Spleen (tissue), 11 donors: ENCODE measurements around the gene MOB2. TPM values are rescaled to one million over a fixed set of nuclear protein-coding genes. Genes with fewer than 3 reads are reported as not detected.

Experiments
- DNase-seq: peaks from one replicate; pipeline ENCODE4 v3.0.0-alpha.2; 2020
- H3K27ac ChIP-seq, 8 donors: fragments of 200-600 bp; sonication (generic) in 7 of 8; 1 replicate in 4 of 8; 2 replicates in 4 of 8; pipeline versions ENCODE4 v1.5.0 to v1.8.0; 2016 to 2021; ENCODE audit warnings: inconsistent platforms in 4 of 8, mild to moderate bottlenecking in 4 of 8, moderate library complexity in 1 of 8
- H3K27me3 ChIP-seq, 7 donors: fragments of 200-600 bp; sonication (generic) in 6 of 7; replicated peaks in 1 of 7; 1 replicate in 4 of 7; 2 replicates in 3 of 7; pipeline versions ENCODE4 v1.5.0 to v1.8.0; 2016 to 2021; ENCODE audit warnings: inconsistent platforms in 3 of 7, mild to moderate bottlenecking in 1 of 7
- H3K36me3 ChIP-seq, 6 donors: fragments of 200-600 bp; sonication (generic) in 5 of 6; 1 replicate in 4 of 6; 2 replicates in 2 of 6; pipeline versions ENCODE4 v1.5.0 to v1.8.0; 2016 to 2021; ENCODE audit warnings: inconsistent platforms in 2 of 6
- H3K4me1 ChIP-seq, 6 donors: fragments of 200-600 bp; sonication (generic) in 5 of 6; 1 replicate in 3 of 6; 2 replicates in 3 of 6; pipeline versions ENCODE4 v1.5.0 to v1.8.0; 2016 to 2021; ENCODE audit warnings: inconsistent platforms in 3 of 6
- H3K4me3 ChIP-seq, 8 donors: fragments of 200-600 bp; sonication (generic) in 7 of 8; 1 replicate in 4 of 8; 2 replicates in 4 of 8; pipeline versions ENCODE4 v1.5.0 to v1.8.0; 2016 to 2021; ENCODE audit warnings: inconsistent platforms in 4 of 8, mild to moderate bottlenecking in 4 of 8, moderate library complexity in 2 of 8
- H3K9me3 ChIP-seq, 8 donors: fragments of 200-600 bp; sonication (generic) in 7 of 8; 1 replicate in 4 of 8; 2 replicates in 4 of 8; pipeline versions ENCODE4 v1.5.0 to v1.8.0; 2016 to 2021; ENCODE audit warnings: inconsistent platforms in 4 of 8
- CTCF ChIP-seq, 11 experiments: fragments of 200-600 bp in 7 of 11; fragments of 450-650 bp in 4 of 11; sonication (generic) in 4 of 11; IDR thresholded peaks in 8 of 11; conservative IDR thresholded peaks in 3 of 11; 1 replicate in 7 of 11; 2 replicates in 4 of 11; pipeline versions ENCODE4 v1.4.0 to v1.8.0; 2016 to 2021; ENCODE audit warnings: antibody characterized with exemption in 11 of 11, inconsistent platforms in 4 of 11, mild to moderate bottlenecking in 1 of 11
- POLR2A ChIP-seq, 3 donors: fragments of 450-650 bp; IDR thresholded peaks; one replicate each; pipeline ENCODE4 v1.5.1; 2017; ENCODE audit warnings: antibody characterized with exemption in 3 of 3, mild to moderate bottlenecking in 1 of 3
- POLR2AphosphoS5 ChIP-seq, 3 donors: sonication (generic); formaldehyde crosslinking; IDR thresholded peaks; one replicate each; pipeline ENCODE4 v1.5.1; 2017; ENCODE audit warnings: antibody characterized with exemption in 3 of 3
- WGBS, 5 donors: extraction: QIAGEN DNeasy Blood & Tissue Kit in 3 of 5; methylation state at CpG; one replicate each; pipeline versions ENCODE4 v1.1.5 to v1.1.7; 2013 to 2018; 5-methylcytosine and 5-hydroxymethylcytosine counted together
- intact Hi-C: fragments of 100-400 bp; cut with DNase I; formaldehyde crosslinking; loops from one replicate; pipeline ENCODE4 v1.15.0; 2023; ENCODE audit warnings: low total_unique reads
- polyA plus RNA-seq, 3 donors: library from polyadenylated mRNA; stranded (reverse); fragments of 200-250 nt; gene quantifications; one replicate each; pipeline ENCODE4 v1.2.1, GENCODE V29; 2013
- total RNA-seq, 7 donors: library from RNA; depleted of rRNA in 3 of 7; stranded (reverse); fragments of >200 nt in 3 of 7; fragmentation: NEBNext Ultra II Directional in 4 of 7; extraction: Animal tissue kit (Norgen Biotek cat#: 25700) in 4 of 7; gene quantifications; one replicate each; pipeline versions ENCODE4 v1.1.0 to v1.2.1, GENCODE V29; 2016 to 2021
- donor health status: healthy with polysubstance abuse.
- donor health status: DM: no; HTN: no; CAD: no; lungs with moderate emphysema.
- donor health status: DM: no; HTN: no; CAD: no.
- donor health status: Bipolar disorder and iron deficiency.
- donor health status: healthy.
- donor health status: DM: no; HTN: no; CAD: no.
- donor health status: DM: yes; HTN: yes; CAD: no.

The MOB2 gene
- total and polyA plus RNA-seq, 10 donors = 28.1 to 51.5 (median 41.5) TPM

- Histone ChIP-seq H3K27me3 (no peaks in the 10 kb centered on the region), H3K9me3 (no peaks in the 10 kb centered on the region), H3K27ac (no peak overlapping the region), H3K4me1 (peaks cover 6 to 98% (median 55%) of the 10 kb centered on the region in 6 donors), H3K36me3 (peaks cover 0 to 18% (median under 1%) of the 10 kb centered on the region in 6 donors), H3K4me3 (no peak overlapping the region)
- intact Hi-C loops = loop anchor here (10.0 kb wide), 1 partner anchor 222 kb away; the partner anchor contains the start of gene TOLLIP
- TF ChIP-seq POLR2AphosphoS5 (IDR thresholded peaks at IDR 0.05) = peak in 1 of 3 donors; percentile 8
- TF ChIP-seq CTCF (IDR thresholded peaks at IDR 0.05 in 8 of 11, conservative IDR thresholded peaks at IDR 0.05 in 3 of 11) = no peak
- no peak for DNase-seq
- 83 to 92% (median 90%) methylated on average over 11 to 15 of the region's 15 CpGs for WGBS, 5 donors
These were observed 40.2 kb upstream of the MOB2 start for GRCh38 chr11:1526785-1527184.

- Histone ChIP-seq H3K4me3 (no peak overlapping the region), H3K4me1 (peaks cover 16 to 98% (median 53%) of the 10 kb centered on the region in 6 donors), H3K36me3 (peaks cover 0 to 5% (median 0%) of the 10 kb centered on the region in 6 donors), H3K9me3 (no peaks in the 10 kb centered on the region), H3K27ac (no peak overlapping the region), H3K27me3 (no peaks in the 10 kb centered on the region)
- TF ChIP-seq CTCF (IDR thresholded peaks at IDR 0.05 in 8 of 11, conservative IDR thresholded peaks at IDR 0.05 in 3 of 11) = no peak
- TF ChIP-seq POLR2AphosphoS5 (IDR thresholded peaks at IDR 0.05) = peak in 2 of 3 donors; percentile 36 to 50
- 33 to 54% (median 42%) methylated on average over 4 of the region's 4 CpGs for WGBS, 5 donors
- no peak for DNase-seq
- intact Hi-C loops = loop anchor here (10.0 kb wide), 1 partner anchor 219 kb away; the partner anchor contains the start of gene TOLLIP
These were observed 37.2 kb upstream of the MOB2 start for GRCh38 chr11:1523779-1524178.

- Histone ChIP-seq H3K4me1 (peaks cover 16 to 98% (median 56%) of the 10 kb centered on the region in 6 donors), H3K27me3 (no peaks in the 10 kb centered on the region), H3K4me3 (no peak overlapping the region), H3K36me3 (peaks cover 0 to 5% (median 0%) of the 10 kb centered on the region in 6 donors), H3K9me3 (no peaks in the 10 kb centered on the region), H3K27ac (no peak overlapping the region)
- 94 to 97% (median 96%) methylated on average over 6 of the region's 6 CpGs for WGBS, 5 donors
- intact Hi-C loops = loop anchor here (10.0 kb wide), 1 partner anchor 218 kb away; the partner anchor contains the start of gene TOLLIP
- TF ChIP-seq CTCF (IDR thresholded peaks at IDR 0.05 in 8 of 11, conservative IDR thresholded peaks at IDR 0.05 in 3 of 11) (no peak), POLR2A (IDR thresholded peaks at IDR 0.05) (no peak), POLR2AphosphoS5 (IDR thresholded peaks at IDR 0.05) (no peak)
- DNase-seq = no peak
These were observed 36.5 kb upstream of the MOB2 start for GRCh38 chr11:1523077-1523476.

GRCh38 chr11:1522081-1522424 is 35.5 kb upstream of the MOB2 start:
- Histone ChIP-seq H3K4me3 (no peak overlapping the region), H3K27me3 (no peaks in the 10 kb centered on the region), H3K27ac (no peak overlapping the region), H3K9me3 (no peaks in the 10 kb centered on the region), H3K4me1 (peaks cover 16 to 98% (median 59%) of the 10 kb centered on the region in 6 donors), H3K36me3 (peaks cover 0 to 5% (median 0%) of the 10 kb centered on the region in 6 donors)
- peak in 1 of 11 experiments; percentile 2 for TF ChIP-seq CTCF (IDR thresholded peaks at IDR 0.05 in 8 of 11, conservative IDR thresholded peaks at IDR 0.05 in 3 of 11)
- no peak for TF ChIP-seq POLR2A (IDR thresholded peaks at IDR 0.05)
- no peak for TF ChIP-seq POLR2AphosphoS5 (IDR thresholded peaks at IDR 0.05)
- WGBS, 5 donors = 70 to 87% (median 84%) methylated on average over 8 of the region's 8 CpGs
- no peak for DNase-seq
- intact Hi-C loops = loop anchor here (10.0 kb wide), 1 partner anchor 217 kb away; the partner anchor contains the start of gene TOLLIP
